ENCODE results near the gene TRABD2B.

The TRABD2B gene

DNA sequence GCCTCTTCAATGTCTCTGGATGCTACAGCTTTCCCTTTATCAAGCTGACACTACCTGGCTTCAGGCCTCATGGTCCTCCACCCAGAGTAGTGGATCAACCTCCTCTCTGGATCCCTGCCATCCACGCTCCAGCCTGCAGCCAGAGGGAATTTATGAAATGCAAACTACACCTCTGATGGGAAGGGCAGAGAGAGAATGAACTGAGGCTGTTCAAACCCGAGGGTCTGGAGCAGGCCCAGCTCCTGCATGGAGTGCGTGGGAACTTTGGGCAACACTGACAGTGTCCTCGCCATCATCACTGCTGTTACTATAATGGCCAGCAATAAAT, 157.8 kb downstream of the TRABD2B start:
- ATAC-seq (ENCODE audit: insufficient read depth, low read depth) (no peak), DNase-seq (no peak)
- Histone ChIP-seq H3K4me1 (ENCODE audit: insufficient read depth, low read length) (no peaks in the 10 kb centered on the region), H3K36me3 (ENCODE audit: insufficient read depth, low read length) (no peaks in the 10 kb centered on the region), H3K27me3 (ENCODE audit: insufficient read depth, low read length, poor library complexity) (peaks cover 10% of the 10 kb centered on the region), H3K4me2 (ENCODE audit: insufficient read depth, low read length) (no peak overlapping the region), H2AFZ (ENCODE audit: low read depth, low read length) (no peak overlapping the region), H4K20me1 (ENCODE audit: insufficient read depth, low read length) (0 out of 2 replicates have a peak, but pooled peaks cover 6% of the 10 kb centered on the region), H3K4me3 (ENCODE audit: low read depth in 1 of 2, low read length in 2 of 2) (no peak overlapping the region), H3K79me2 (ENCODE audit: insufficient read depth, low read length) (no peaks in the 10 kb centered on the region), H3K9ac (ENCODE audit: low read depth, low read length) (no peak overlapping the region), H3K9me3 (ENCODE audit: insufficient read depth, low read length, severe bottlenecking) (peaks cover 12% of the 10 kb centered on the region), H3K27ac (ENCODE audit: low read length) (no peak overlapping the region)
- no peak for TF ChIP-seq EZH2 (IDR thresholded peaks at IDR 0.05; ENCODE audit: borderline replicate concordance, low read depth, low read length, severe bottlenecking)
- TF ChIP-seq, protein P1, sequence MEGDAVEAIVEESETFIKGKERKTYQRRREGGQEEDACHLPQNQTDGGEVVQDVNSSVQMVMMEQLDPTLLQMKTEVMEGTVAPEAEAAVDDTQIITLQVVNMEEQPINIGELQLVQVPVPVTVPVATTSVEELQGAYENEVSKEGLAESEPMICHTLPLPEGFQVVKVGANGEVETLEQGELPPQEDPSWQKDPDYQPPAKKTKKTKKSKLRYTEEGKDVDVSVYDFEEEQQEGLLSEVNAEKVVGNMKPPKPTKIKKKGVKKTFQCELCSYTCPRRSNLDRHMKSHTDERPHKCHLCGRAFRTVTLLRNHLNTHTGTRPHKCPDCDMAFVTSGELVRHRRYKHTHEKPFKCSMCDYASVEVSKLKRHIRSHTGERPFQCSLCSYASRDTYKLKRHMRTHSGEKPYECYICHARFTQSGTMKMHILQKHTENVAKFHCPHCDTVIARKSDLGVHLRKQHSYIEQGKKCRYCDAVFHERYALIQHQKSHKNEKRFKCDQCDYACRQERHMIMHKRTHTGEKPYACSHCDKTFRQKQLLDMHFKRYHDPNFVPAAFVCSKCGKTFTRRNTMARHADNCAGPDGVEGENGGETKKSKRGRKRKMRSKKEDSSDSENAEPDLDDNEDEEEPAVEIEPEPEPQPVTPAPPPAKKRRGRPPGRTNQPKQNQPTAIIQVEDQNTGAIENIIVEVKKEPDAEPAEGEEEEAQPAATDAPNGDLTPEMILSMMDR (IDR thresholded peaks at IDR 0.05; ENCODE audit: borderline replicate concordance, extremely low read depth, low read length, poor library complexity, severe bottlenecking): no peak

DNA sequence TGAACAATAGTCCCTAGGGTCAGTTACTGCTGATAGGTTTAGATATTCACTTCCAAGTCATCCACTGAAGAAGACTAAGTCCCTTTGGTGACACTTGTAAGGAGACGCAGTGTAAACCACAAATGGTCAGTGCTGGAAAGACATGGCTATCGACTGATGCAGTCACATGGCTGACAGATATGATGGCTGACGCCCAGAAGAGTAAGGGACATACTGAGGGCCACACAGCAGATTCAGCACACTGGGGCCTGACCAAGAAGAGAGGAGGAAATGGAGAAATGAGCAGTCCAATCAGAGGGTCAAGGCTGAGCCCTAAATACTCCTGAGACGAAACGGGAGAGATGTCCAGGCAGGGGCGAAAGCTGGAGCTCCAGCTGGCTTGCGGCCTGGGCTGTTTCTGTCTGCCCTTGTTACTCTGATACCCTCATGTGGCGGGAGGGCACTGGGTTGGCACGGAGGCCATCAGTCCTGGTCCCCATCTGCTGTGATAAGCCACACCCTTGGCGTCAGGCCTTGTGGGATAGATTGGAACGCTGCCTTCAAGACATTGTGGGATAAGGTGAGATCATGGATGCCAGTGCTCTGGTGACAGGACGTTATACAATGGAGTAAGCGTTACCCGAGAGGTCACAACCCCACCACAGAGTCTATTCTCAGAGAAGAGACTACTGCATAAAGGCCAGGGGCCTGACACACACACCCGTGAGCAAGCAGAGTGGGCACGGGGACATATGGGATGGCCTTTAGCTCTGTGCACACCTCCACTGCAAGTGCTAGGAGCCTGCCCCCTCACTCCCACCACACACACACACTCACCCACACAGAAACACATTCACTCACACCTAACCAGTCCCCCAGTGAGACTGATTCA, 158.4 kb downstream of the TRABD2B start:
- no peaks in the 10 kb centered on the region for H3K36me3 ChIP-seq (ENCODE audit: insufficient read depth, low read length)

DNA sequence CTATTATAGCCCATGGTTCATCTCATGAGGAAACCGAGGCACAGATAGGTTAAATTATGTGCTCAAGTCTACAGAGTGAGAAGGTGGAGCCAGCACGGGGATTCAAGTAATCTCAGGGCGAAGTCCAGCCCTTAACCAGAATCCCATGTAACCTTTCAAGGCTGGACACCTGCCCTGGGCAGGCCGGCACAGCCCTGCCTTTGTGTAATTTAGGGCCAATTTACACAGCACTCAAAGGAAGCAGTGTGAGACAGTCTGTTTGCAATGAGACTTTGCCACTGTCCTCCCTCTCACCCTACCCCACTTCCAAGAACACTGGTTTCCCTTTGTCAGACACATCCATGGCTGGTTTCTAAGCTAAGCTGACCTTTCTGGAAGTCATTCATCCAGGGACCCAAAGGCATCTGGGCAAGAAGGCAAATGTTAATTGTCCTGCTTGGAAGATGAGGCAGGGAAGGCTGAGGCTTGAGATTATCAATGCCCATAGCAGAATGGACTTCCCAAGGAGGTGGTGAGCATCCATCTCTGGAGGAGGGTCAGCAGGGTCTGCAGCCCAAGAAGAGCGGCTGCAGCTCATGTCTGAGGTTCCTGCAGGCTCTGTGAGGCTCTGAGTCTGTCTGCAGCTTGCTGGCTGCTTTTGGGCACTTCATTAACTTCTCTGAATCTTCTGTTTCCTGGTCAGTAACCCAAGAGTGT, 159.2 kb downstream of the TRABD2B start:
- H3K79me2 ChIP-seq (ENCODE audit: insufficient read depth, low read length): no peaks in the 10 kb centered on the region
- no peak overlapping the region for H3K4me2 ChIP-seq (ENCODE audit: insufficient read depth, low read length)
- no peaks in the 10 kb centered on the region for H3K4me1 ChIP-seq (ENCODE audit: insufficient read depth, low read length)
- no peaks in the 10 kb centered on the region for H4K20me1 ChIP-seq (ENCODE audit: insufficient read depth, low read length)
- DNase-seq (no peak), ATAC-seq (ENCODE audit: insufficient read depth, low read depth) (no peak)
- no peak overlapping the region for H2AFZ ChIP-seq (ENCODE audit: low read depth, low read length)
- peaks cover 17% of the 10 kb centered on the region for H3K9me3 ChIP-seq (ENCODE audit: insufficient read depth, low read length, severe bottlenecking)
- H3K9ac ChIP-seq (ENCODE audit: low read depth, low read length): no peak overlapping the region
- H3K36me3 ChIP-seq (ENCODE audit: insufficient read depth, low read length): no peaks in the 10 kb centered on the region
- TF ChIP-seq EZH2 (IDR thresholded peaks at IDR 0.05; ENCODE audit: borderline replicate concordance, low read depth, low read length, severe bottlenecking): no peak
- TF ChIP-seq, protein P1 (IDR thresholded peaks at IDR 0.05; ENCODE audit: borderline replicate concordance, extremely low read depth, low read length, poor library complexity, severe bottlenecking): no peak
- H3K27me3 ChIP-seq (ENCODE audit: insufficient read depth, low read length, poor library complexity): peaks cover 4% of the 10 kb centered on the region
- no peak overlapping the region for H3K27ac ChIP-seq (ENCODE audit: low read length)
- H3K4me3 ChIP-seq (ENCODE audit: low read depth in 1 of 2, low read length in 2 of 2): no peak overlapping the region

More for the DNA sequence above, 158.4 kb downstream of the TRABD2B start:
- ATAC-seq (ENCODE audit: insufficient read depth, low read depth) (no peak), DNase-seq (no peak)
- H3K27me3 ChIP-seq (ENCODE audit: insufficient read depth, low read length, poor library complexity): peaks cover 10% of the 10 kb centered on the region
- H2AFZ ChIP-seq (ENCODE audit: low read depth, low read length): no peak overlapping the region
- H3K27ac ChIP-seq (ENCODE audit: low read length): no peak overlapping the region
- no peak for TF ChIP-seq EZH2 (IDR thresholded peaks at IDR 0.05; ENCODE audit: borderline replicate concordance, low read depth, low read length, severe bottlenecking)
- TF ChIP-seq, protein P1 (IDR thresholded peaks at IDR 0.05; ENCODE audit: borderline replicate concordance, extremely low read depth, low read length, poor library complexity, severe bottlenecking): no peak
- no peak overlapping the region for H3K4me2 ChIP-seq (ENCODE audit: insufficient read depth, low read length)
- H4K20me1 ChIP-seq (ENCODE audit: insufficient read depth, low read length): 0 out of 2 replicates have a peak, but pooled peaks cover 3% of the 10 kb centered on the region
- peaks cover 17% of the 10 kb centered on the region for H3K9me3 ChIP-seq (ENCODE audit: insufficient read depth, low read length, severe bottlenecking)
- H3K9ac ChIP-seq (ENCODE audit: low read depth, low read length): no peak overlapping the region
- no peaks in the 10 kb centered on the region for H3K4me1 ChIP-seq (ENCODE audit: insufficient read depth, low read length)
- H3K4me3 ChIP-seq (ENCODE audit: low read depth in 1 of 2, low read length in 2 of 2): no peak overlapping the region
- H3K79me2 ChIP-seq (ENCODE audit: insufficient read depth, low read length): no peaks in the 10 kb centered on the region

Data from DND-41 (cell line).